ENCODE data around the gene CD22. TPM values are rescaled to one million over a fixed set of nuclear protein-coding genes. Genes with fewer than 3 reads are reported as not detected.

CD22 gene
- total RNA-seq, 6 experiments from 2014 or later, result 0.24 to 0.59 (median 0.57) TPM; not detected in 2

DNA sequence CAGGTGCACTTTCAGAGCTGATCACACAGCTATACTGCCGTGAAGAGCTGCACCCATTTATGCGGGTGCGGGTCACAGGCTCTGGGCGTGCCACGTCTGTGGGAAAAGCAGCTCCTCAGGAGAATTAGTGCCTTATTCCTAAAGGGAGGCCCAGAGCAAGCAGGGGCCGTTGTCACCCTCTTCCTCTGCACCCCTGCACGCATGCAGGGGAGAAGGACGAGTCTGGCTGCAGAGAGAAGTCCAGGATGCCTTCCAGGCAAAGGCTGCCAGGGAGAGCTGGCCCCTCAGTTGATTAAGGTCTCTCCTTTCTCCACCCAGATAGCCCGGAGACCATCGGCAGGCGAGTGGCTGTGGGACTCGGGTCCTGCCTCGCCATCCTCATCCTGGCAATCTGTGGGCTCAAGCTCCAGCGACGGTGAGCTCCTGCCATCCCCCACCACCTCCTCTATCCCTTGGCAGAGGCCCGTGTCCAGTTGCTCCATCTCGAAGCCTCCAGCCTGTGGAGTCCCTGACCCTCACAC lies 15.6 kb downstream of the CD22 start:
- H3K27me3 Mint-ChIP-seq (ENCODE audit: insufficient read depth), result peaks cover 51% of the 10 kb centered on the region

DNA sequence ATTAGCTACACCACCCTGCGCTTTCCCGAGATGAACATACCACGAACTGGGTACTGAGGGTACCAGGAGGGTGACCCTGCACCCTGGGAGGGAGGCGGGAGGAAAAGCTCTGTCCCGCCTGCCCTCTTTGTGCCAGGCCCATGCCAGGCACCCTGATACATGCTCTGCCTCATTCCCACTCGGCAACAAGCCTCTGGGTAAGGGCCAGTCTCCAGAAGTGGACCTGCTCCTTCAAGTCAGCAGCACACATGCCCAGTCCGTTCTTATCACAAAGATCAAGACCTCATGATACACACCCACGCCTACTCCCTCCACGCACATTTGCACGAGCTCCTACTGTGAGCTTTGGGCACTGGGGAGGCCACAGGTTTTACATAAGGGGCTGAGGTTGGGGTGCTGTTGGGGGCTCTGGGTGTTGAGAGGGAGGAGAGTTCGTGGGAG lies 16.7 kb downstream of the CD22 start:
- Mint-ChIP-seq H3K4me3 (no peak overlapping the region), H3K36me3 (ENCODE audit: low read depth) (no peaks in the 10 kb centered on the region), H3K27ac (no peak overlapping the region), H3K4me1 (ENCODE audit: low read depth) (no peaks in the 10 kb centered on the region), H3K27me3 (ENCODE audit: insufficient read depth) (peaks cover 44% of the 10 kb centered on the region), H3K9me3 (no peaks in the 10 kb centered on the region)
- TF ChIP-seq, protein P1, sequence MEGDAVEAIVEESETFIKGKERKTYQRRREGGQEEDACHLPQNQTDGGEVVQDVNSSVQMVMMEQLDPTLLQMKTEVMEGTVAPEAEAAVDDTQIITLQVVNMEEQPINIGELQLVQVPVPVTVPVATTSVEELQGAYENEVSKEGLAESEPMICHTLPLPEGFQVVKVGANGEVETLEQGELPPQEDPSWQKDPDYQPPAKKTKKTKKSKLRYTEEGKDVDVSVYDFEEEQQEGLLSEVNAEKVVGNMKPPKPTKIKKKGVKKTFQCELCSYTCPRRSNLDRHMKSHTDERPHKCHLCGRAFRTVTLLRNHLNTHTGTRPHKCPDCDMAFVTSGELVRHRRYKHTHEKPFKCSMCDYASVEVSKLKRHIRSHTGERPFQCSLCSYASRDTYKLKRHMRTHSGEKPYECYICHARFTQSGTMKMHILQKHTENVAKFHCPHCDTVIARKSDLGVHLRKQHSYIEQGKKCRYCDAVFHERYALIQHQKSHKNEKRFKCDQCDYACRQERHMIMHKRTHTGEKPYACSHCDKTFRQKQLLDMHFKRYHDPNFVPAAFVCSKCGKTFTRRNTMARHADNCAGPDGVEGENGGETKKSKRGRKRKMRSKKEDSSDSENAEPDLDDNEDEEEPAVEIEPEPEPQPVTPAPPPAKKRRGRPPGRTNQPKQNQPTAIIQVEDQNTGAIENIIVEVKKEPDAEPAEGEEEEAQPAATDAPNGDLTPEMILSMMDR (IDR thresholded peaks at IDR 0.05), result no peak
- DNase-seq, result no peak

More for the DNA sequence above, 15.6 kb downstream of the CD22 start:
- DNase-seq, result no peak
- Mint-ChIP-seq H3K4me1 (ENCODE audit: low read depth) (no peaks in the 10 kb centered on the region), H3K9me3 (no peaks in the 10 kb centered on the region), H3K27ac (no peak overlapping the region), H3K36me3 (ENCODE audit: low read depth) (no peaks in the 10 kb centered on the region), H3K4me3 (no peak overlapping the region)
- TF ChIP-seq, protein P1 (IDR thresholded peaks at IDR 0.05), result no peak

DNA sequence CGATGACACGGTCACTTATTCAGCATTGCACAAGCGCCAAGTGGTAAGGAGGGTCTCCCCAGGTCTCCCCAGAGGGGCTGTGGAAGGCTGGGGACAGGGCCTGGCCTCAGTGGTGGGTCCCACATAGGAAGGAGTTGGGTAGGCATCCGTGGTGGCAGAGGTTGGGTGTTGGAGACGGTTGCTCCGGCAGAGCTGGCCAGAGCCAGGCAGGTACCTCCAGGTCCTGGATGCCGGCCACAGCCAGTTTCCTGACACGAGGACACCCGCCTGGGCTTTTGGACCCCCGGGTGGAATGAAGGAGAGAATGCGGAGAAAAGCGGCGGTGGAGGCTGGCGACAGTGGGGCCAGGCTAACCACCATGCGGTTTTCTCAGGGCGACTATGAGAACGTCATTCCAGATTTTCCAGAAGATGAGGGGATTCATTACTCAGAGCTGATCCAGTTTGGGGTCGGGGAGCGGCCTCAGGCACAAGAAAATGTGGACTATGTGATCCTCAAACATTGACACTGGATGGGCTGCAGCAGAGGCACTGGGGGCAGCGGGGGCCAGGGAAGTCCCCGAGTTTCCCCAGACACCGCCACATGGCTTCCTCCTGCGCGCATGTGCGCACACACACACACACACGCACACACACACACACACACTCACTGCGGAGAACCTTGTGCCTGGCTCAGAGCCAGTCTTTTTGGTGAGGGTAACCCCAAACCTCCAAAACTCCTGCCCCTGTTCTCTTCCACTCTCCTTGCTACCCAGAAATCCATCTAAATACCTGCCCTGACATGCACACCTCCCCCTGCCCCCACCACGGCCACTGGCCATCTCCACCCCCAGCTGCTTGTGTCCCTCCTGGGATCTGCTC lies 17.4 kb downstream of the CD22 start:
- TF ChIP-seq, protein P1 (IDR thresholded peaks at IDR 0.05), result no peak
- DNase-seq, result no peak
- Mint-ChIP-seq H3K27ac (no peak overlapping the region), H3K4me1 (ENCODE audit: low read depth) (no peaks in the 10 kb centered on the region), H3K4me3 (no peak overlapping the region), H3K9me3 (no peaks in the 10 kb centered on the region), H3K36me3 (ENCODE audit: low read depth) (no peaks in the 10 kb centered on the region), H3K27me3 (ENCODE audit: insufficient read depth) (peaks cover 39% of the 10 kb centered on the region)

DNA sequence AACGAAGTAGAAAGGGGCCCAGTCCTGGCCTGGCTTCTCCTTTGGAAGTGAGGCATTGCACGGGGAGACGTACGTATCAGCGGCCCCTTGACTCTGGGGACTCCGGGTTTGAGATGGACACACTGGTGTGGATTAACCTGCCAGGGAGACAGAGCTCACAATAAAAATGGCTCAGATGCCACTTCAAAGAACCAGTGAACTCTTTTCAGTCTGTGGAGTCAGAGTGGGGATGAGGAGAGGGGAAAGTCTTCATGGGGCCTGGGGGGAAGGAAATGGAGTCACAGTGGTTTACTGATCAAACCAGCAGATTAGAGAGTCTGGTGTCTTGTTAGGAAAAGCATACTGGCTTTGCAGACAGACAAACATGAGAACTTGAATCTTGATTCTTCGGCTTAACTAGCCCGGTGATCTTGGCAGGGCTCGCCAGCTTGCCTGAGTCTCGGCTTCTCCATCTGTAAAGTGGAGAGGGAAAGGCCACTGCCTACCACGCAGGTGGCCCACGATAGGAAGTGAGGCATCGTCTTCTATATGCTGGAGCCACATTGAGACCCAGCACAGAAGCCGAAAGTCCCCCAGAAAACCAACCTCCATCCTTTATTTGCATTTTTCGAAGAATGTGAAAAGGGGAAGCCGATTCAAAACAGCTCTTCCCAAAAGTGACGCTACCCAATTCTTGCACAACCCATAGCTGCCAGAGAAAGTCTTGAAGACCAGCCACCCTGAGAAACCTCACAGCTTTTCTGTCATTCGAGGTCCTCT lies 18.4 kb downstream of the CD22 start, which contains the start of gene FFAR1:
TSS of gene FFAR1 (plus strand) at position 732 of the 759 bp plus-strand sequence. CDS start 3,650 bp downstream, outside the sequence.
- Mint-ChIP-seq H3K4me1 (ENCODE audit: low read depth) (no peaks in the 10 kb centered on the region), H3K4me3 (no peak within 1 kb of the TSS), H3K9me3 (no peaks in the 10 kb centered on the region), H3K36me3 (ENCODE audit: low read depth) (no peaks in the 10 kb centered on the region), H3K27ac (no peak within 1 kb of the TSS), H3K27me3 (ENCODE audit: insufficient read depth) (peaks cover 37% of the 10 kb centered on the region)
- DNase-seq, result no peak
- TF ChIP-seq, protein P1 (IDR thresholded peaks at IDR 0.05), result no peak

DNA sequence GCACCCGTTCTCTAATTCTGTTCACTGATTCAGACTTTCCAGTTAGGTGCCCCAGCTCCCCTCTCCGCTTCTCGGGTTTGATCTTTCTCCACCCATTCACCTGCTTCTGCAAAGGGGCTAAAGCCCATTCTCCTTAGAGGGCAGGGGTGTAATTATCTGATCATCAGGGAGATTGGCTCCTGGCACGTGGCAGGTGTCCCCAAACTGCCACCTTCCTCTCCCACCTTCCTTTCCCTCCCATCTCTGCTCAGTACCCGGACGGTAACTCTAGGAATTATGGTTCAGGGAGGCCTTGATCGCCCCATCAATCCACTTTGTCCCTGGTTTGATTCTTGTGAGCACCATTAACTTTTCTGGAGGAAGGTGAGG lies 18.9 kb downstream of the CD22 start:
- Mint-ChIP-seq H3K36me3 (ENCODE audit: low read depth) (no peaks in the 10 kb centered on the region), H3K9me3 (no peaks in the 10 kb centered on the region), H3K4me3 (no peak overlapping the region), H3K27ac (no peak overlapping the region), H3K27me3 (ENCODE audit: insufficient read depth) (peaks cover 39% of the 10 kb centered on the region), H3K4me1 (ENCODE audit: low read depth) (no peaks in the 10 kb centered on the region)
- TF ChIP-seq, protein P1 (IDR thresholded peaks at IDR 0.05), result no peak
- no peak for DNase-seq

All from HFFc6 (cell line).